ENCODE data around the gene POLR3H.
"Not testable (repeated sequence)": the region's sequence is repeated elsewhere in the genome, so short reads cannot be mapped to it uniquely, and the experiment has no call there.

Gene POLR3H, protein sequence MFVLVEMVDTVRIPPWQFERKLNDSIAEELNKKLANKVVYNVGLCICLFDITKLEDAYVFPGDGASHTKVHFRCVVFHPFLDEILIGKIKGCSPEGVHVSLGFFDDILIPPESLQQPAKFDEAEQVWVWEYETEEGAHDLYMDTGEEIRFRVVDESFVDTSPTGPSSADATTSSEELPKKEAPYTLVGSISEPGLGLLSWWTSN

DNA sequence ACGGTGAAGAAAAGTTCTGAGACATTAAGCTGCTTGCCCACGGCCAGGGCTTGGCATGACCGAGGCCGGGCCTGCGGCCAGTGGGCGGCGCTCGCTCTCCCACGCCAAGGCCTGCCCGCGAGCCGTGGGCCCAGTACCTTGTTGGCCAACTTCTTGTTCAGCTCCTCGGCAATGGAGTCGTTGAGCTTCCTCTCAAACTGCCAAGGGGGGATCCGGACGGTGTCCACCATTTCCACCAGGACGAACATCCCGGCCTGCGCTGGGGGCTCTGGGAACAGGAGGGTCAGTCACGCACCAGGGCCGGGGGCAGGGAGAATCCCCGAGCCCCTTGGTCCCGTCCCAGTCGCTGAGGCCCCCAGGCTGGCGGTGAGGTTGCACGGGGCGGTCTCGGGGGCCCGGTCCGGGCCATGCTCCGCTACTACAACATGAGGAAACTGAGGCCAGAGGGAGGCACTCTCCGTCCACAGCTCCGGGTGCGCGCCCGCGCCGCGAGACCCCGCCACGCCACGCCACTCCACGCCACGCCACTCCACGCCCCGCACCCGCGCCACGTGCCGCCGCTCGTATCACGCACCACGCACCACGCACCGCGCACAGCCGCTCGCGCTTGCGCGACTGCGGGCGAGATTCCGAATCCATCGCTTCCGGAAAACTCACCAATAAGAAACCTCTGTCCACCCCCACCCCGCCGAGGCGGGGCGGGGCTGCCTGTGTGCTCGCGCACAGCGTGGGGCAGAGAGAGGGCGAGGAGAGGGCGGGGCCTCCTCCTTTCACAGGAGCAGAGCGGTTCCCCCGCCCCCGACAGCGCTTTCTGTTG lies at the start of gene POLR3H:
Gene POLR3H (minus strand): TSS at position 617 of the 817 bp plus-strand sequence. CDS start 369 bp downstream, at position 248.
- DNase-seq (ENCODE audit: extremely low read depth in 1 of 2, low read depth in 1 of 2) = peak; percentile 87 to 94

- not testable (repeated sequence) for DNase-seq (ENCODE audit: extremely low read depth in 1 of 2, low read depth in 1 of 2)
Observed at GRCh38 chr22:41593336-41593960, 49.2 kb upstream of the POLR3H start.

DNA sequence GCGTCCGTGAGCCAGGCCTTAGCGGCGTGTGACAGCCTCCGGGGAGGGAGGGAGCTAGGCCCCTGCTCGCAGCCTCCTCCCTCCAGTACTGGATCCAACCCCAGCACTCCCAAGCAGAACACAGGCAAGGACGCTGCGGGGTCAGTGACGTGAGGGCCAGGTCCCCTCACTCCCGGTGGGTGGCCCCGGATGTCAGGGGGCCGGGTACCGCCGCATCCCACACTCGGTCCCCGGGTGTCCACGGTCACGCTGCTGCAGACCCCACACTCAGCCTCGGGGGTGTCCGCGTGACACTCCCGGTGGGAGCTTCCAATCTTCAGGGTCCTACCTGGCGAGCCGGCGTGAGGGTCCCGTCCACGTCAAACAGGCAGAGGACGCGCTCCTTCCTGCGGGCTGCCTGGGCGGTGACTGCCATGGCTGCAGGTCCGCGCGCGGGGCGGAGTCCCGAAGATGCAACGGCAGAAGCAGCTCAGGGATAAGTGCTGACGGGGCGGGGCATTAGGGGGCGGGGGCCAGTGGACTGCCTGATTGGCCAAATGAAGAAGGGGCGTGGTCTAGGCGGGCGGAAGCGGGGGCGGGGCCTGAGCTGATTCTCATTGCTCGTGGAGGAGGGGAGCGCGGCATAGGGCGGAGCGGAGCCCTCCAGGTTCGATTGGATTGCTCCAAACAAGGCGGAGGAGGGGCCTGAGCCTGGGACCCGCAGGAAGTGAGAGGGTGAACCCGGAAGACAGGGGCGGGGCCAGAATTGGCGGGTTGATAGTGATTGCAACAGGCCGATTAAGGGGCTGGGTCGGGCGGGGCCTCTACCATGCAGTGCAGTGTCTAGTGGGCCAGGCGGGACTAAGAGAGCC lies 45.3 kb upstream of the POLR3H start, which contains the start of gene PMM1:
Gene PMM1 (minus strand): TSS at position 450 of the 851 bp plus-strand sequence. CDS start 35 bp downstream, at position 415.
- DNase-seq (ENCODE audit: extremely low read depth in 1 of 2, low read depth in 1 of 2) = peak; percentile 100

DNA sequence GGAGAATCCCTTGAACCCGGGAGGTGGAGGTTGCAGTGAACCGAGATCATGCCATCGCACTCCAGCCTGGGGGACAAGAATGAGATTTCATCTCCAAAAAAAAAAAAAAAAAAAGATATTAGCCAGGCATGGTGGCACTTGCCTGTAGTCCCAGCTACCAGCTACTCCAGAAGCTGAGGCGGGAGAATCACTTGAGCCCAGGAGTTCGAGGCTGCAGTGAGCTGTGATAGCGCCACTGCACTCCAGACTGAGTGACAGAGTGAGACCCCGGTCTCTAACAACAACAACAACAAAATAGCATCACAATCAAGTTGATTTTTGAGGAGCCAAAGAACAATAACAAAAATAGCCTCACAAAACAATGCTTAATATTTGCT lies 43.1 kb upstream of the POLR3H start:
- DNase-seq (ENCODE audit: extremely low read depth in 1 of 2, low read depth in 1 of 2) = no peak

DNA sequence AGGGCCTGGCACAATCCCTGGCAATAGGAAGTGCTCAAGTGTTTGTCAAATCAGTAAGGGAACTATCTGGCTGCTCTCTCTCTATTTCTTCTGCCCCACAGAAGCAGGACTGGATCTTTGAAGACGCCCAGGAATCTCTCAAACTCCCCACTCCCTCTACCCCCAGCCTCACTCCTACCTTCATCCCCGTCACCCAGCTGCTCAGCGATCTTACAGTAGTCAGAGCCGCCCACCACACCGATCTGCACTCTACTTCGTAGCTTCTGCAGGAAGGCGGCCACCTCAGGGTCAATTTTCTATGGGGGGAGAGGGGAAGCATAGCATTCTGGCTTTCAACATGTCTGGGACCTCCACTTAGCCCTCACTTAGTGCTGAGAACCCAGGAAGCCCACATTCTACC lies 41.6 kb upstream of the POLR3H start:
- DNase-seq (ENCODE audit: extremely low read depth in 1 of 2, low read depth in 1 of 2) = no peak

- DNase-seq (ENCODE audit: extremely low read depth in 1 of 2, low read depth in 1 of 2) = no peak
Observed at GRCh38 chr22:41584881-41585280, 40.6 kb upstream of the POLR3H start.

DNA sequence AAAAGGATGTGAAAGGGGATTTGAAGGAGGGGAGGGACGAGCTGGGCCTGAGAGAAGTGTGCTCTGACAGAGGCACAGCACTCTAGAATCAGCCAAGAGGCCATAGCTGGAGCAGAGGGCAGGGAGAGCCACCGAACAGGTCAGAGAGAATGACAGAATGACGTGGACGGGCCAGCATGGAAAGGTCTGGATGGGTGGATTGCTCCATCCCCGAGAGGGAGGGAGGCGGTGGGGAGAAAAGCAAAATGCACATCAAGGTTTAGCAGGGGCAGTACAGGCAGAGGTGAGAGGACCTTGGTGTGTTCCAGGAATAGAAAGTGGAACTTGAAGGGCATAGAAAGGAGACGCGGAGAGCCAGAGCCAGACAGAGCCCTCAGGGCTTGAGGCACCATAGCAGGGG lies 38.4 kb upstream of the POLR3H start:
- DNase-seq (ENCODE audit: extremely low read depth in 1 of 2, low read depth in 1 of 2) = no peak

DNA sequence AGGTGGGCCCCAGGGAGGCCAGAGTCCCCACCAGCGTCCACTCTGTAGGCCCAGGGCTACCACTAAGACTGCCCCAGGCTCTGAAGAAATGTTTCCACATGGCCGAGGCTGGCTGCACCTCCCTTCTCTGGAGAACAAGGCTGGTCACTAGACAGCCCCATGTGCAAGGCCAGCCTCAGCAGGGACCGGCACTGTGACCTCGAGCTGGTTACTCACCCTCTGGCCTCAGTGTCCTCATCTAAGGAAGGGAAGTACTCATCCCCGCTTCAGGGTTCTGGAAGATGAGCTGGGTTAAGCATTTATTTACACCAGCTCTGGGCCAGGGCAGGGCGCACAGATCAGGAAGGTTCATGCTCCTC lies 35.7 kb upstream of the POLR3H start:
- DNase-seq (ENCODE audit: extremely low read depth in 1 of 2, low read depth in 1 of 2) = no peak

DNA sequence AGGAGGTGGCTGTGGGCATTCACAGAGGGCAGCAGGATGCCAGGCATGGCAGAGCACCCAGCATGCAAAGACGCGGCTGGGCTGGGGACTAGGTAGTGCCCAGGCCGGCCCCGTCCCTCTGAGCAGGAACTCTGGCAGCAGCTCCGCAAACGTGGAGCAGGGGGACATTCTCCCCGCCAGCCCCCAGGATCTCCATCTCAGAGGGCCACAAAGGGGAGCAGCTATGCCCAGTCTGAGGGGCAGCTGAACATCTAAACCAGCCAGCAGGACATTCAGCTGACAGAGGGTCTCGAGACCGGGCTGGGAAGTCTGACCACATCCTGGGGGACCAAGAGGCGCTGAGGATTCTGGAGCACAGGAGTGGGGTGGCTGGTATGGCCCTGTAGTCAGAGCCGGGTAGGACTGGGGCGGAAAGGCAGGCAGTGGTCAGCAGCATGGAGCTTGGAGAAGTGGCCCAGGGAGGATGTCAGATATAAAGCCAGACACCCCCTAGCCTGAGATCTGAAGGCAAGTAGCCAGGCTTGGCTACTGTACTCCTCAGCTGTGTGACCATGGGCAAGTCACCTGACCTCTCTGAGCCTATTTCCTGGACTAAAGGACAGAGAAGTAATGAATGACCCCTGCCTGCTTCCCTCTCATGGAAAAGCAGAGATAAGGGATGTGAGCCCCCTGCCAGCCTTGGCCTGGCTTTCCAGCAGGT lies 35.2 kb upstream of the POLR3H start:
- no peak for DNase-seq (ENCODE audit: extremely low read depth in 1 of 2, low read depth in 1 of 2)

DNA sequence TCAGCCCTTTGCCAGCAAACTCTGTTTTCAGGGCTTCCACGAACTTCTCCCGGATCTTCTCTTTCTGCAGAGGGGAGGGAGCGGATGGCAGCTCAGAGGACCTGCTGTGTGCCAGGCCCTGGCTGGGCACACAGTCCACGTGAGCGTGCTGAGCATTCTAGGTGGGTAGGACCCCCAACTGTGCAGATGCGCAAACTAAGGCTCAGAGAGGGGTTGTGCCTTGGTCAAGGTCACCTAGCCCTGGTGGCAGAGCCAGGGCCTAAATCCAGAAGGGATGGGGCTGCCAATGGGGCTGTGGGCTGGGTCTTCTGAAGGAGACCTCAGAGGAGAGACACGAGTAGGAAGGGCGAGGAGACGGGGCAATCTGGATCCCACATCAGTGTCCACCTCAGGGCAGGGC lies 34.5 kb upstream of the POLR3H start:
- DNase-seq (ENCODE audit: extremely low read depth in 1 of 2, low read depth in 1 of 2) = no peak

GRCh38 chr22:41578114-41578513 lies 33.8 kb upstream of the POLR3H start:
- no peak for DNase-seq (ENCODE audit: extremely low read depth in 1 of 2, low read depth in 1 of 2)

- DNase-seq (ENCODE audit: extremely low read depth in 1 of 2, low read depth in 1 of 2) = peak in 1 of 2 donors; percentile 13
Observed at GRCh38 chr22:41576877-41577276, 32.6 kb upstream of the POLR3H start.

- DNase-seq (ENCODE audit: extremely low read depth in 1 of 2, low read depth in 1 of 2) = no peak
Observed at GRCh38 chr22:41575533-41575932, 31.3 kb upstream of the POLR3H start.

- no peak for DNase-seq (ENCODE audit: extremely low read depth in 1 of 2, low read depth in 1 of 2)
Observed at GRCh38 chr22:41574847-41575381, 30.6 kb upstream of the POLR3H start.

DNA sequence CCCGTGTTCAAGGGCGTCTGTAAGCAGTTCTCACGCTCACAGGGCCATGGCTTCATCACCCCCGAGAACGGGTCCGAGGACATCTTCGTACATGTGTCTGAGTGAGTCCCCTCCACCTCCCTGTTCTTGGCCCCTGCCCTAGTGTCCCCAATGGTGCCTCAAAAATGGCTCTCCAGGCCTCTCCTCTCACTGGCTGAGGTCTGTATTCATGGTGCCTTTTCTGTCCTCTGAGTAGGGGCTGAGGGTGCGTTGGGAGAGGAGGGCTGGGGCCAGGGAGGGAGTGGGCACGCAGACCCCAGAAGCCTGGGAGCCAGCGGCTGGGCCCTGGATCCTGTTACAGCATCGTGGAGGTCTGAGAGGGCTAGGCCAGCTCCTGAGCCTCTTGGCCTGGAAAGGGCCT lies 29.4 kb upstream of the POLR3H start:
- DNase-seq (ENCODE audit: extremely low read depth in 1 of 2, low read depth in 1 of 2) = no peak

DNA sequence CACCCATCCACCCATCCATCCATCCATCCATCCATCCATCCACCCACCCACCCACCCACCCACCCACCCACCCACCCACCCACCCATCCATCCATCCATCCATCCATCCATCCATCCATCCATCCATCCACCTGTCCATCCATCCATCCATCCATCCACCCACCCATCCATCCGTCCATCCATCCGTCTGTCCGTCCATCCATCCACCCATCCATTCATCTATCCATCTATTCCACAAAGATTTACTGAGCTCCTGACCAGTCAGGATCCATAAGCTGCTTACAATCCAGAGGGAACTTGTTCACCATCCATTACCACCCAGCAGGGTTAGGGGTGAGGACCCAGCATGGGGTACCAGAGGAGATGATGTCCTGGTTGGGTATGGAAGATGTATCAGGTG lies 28.0 kb upstream of the POLR3H start:
- DNase-seq (ENCODE audit: extremely low read depth in 1 of 2, low read depth in 1 of 2) = not testable (repeated sequence)

DNA sequence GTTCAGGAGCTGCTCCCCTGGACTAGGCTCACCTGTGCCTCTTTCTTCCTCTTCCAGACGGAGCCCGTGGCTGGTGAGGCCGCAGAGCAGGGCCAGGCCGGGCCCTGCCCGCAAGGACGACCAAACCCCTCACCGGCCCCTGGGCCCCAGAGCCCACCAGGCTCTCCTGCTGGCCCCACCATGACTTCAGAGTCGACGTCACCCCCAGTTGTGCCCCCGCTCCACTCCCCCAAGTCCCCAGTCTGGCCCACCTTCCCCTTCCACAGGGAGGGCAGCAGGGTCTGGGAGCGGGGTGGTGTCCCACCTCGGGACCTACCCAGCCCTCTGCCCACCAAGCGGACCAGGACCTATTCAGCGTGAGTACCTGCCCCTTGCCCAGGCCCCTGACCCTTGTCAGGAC lies 27.5 kb upstream of the POLR3H start:
- DNase-seq (ENCODE audit: extremely low read depth in 1 of 2, low read depth in 1 of 2) = no peak

GRCh38 chr22:41570221-41570620 lies 26.0 kb upstream of the POLR3H start:
- no peak for DNase-seq (ENCODE audit: extremely low read depth in 1 of 2, low read depth in 1 of 2)

DNA sequence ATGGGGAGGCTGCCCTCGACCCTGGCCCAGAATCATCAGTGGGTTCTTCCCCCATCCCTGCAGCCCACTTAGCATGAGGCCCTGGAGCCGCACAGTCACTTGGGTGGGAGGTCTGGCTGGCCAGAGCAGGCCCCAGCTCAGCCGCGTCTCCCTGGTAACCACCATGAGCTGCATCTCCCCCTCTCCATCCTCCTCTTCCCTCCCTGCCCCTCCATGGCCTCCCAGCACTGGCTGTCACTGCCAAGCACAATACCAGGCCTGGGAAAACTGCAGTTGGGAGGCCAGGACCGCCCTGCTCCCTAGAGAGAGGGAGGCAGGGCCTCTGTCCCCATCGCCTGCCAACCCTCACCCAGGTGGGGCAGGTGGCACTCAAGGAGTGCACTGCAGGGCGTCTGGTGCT lies 24.5 kb upstream of the POLR3H start:
- DNase-seq (ENCODE audit: extremely low read depth in 1 of 2, low read depth in 1 of 2) = no peak

GRCh38 chr22:41567512-41567768 lies 23.2 kb upstream of the POLR3H start:
- no peak for DNase-seq (ENCODE audit: extremely low read depth in 1 of 2, low read depth in 1 of 2)
